Stimulated activated CD8-positive, alpha-beta memory T cell treated with anti-CD3 and anti-CD28 coated beads, Interleukin-4, amount 100 ng/mL, for 4 hours (primary cell): Measurements from ENCODE around the gene ANKRD53.
"Not testable (repeated sequence)": the region's sequence is repeated elsewhere in the genome, so short reads cannot be mapped to it uniquely, and the experiment has no call there.

Source experiments
- DNase-seq, 2 donors: peaks; one replicate each; pipeline ENCODE4 v3.0.0-alpha.2; 2020; ENCODE audit warnings: low read depth in 2 of 2, low spot score in 1 of 2

Gene ANKRD53

GRCh38 chr2:71006323-71006722 is 27.9 kb downstream of the ANKRD53 start:
- DNase-seq: no peak

GRCh38 chr2:71006955-71007799 is 28.7 kb downstream of the ANKRD53 start:
- no peak for DNase-seq

- no peak for DNase-seq
Measured at GRCh38 chr2:71008342-71008741, 29.9 kb downstream of the ANKRD53 start.

- not testable (repeated sequence) for DNase-seq
Measured at GRCh38 chr2:71011786-71012185, 33.4 kb downstream of the ANKRD53 start.

- no peak for DNase-seq
Measured at GRCh38 chr2:71018625-71019024, 40.2 kb downstream of the ANKRD53 start.

GRCh38 chr2:71019989-71020388 is 41.6 kb downstream of the ANKRD53 start:
- not testable (repeated sequence) for DNase-seq

GRCh38 chr2:71021394-71021793 is 43.0 kb downstream of the ANKRD53 start:
- not testable (repeated sequence) for DNase-seq

- peak; percentile 43 to 56 for DNase-seq
Measured at GRCh38 chr2:71023553-71024243, 45.3 kb downstream of the ANKRD53 start.
